Measurements from ENCODE around the gene SNX2.

DNA sequence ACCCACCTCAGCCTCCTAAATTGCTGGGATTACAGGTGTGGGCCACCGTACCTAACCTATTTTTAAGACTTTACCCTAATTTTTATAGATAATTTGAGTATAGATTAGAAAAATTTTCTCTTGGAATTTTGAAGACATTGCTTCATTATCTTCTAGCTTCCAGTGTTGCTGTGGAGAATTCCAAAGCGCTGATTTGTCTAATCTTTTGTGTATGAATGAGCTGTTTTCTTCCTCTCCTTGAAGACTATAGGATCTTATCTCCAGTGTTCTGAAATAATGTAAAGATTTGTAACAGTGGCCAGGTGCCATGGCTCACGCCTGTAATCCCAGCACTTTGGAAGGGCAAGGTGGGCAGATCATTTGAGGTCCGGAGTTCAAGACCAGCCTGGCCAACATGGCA, 64.9 kb downstream of the SNX2 start:
- TF ChIP-seq, protein P1, sequence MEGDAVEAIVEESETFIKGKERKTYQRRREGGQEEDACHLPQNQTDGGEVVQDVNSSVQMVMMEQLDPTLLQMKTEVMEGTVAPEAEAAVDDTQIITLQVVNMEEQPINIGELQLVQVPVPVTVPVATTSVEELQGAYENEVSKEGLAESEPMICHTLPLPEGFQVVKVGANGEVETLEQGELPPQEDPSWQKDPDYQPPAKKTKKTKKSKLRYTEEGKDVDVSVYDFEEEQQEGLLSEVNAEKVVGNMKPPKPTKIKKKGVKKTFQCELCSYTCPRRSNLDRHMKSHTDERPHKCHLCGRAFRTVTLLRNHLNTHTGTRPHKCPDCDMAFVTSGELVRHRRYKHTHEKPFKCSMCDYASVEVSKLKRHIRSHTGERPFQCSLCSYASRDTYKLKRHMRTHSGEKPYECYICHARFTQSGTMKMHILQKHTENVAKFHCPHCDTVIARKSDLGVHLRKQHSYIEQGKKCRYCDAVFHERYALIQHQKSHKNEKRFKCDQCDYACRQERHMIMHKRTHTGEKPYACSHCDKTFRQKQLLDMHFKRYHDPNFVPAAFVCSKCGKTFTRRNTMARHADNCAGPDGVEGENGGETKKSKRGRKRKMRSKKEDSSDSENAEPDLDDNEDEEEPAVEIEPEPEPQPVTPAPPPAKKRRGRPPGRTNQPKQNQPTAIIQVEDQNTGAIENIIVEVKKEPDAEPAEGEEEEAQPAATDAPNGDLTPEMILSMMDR (IDR thresholded peaks at IDR 0.05) = no peak
- TF ChIP-seq POLR2AphosphoS5 (IDR thresholded peaks at IDR 0.05) = no peak
- TF ChIP-seq POLR2A (IDR thresholded peaks at IDR 0.05) = no peak
